ENCODE data around the gene RNASEH1. TPM values are rescaled to one million over a fixed set of nuclear protein-coding genes. Genes with fewer than 3 reads are reported as not detected.
A peak's percentile ranks its signal among the peaks of the same experiment; 100 is the strongest.

Gene RNASEH1
- total RNA-seq (2013; cell fraction: nucleolus; rRNA removed): 16.2 and 18.7 TPM in 2 replicates
- total RNA-seq (2014; rRNA removed) (27.9 and 30.2 TPM in 2 replicates), total RNA-seq (2014; rRNA removed; fragmentation: Illumina TruSeq; extraction: Trizol) (27.1 and 30.5 TPM in 2 replicates), total RNA-seq (2021) (30.5 and 34.9 TPM in 2 replicates), polyA plus RNA-seq (2011; rRNA removed) (18.1 and 18.2 TPM in 2 replicates), polyA plus RNA-seq (2014; fragmentation: Illumina TruSeq; extraction: Trizol) (15.3 and 24.0 TPM in 2 replicates), polyA plus RNA-seq (2014; fragmentation: Nextera tagmentation; extraction: Ambion mirVana) (10 to 100 TPM; 24.6 to 25.7 TPM), polyA plus RNA-seq (2014; rRNA removed) (28.5 and 32.8 TPM in 2 replicates), polyA plus RNA-seq (2016; fragmentation: Nextera tagmentation; extraction: Ambion mirVana) (10 to 100 TPM; 67.5 to 68.5 TPM), polyA minus RNA-seq (2011; rRNA and poly(A)+ RNA removed) (5.3 and 6.2 TPM in 2 replicates), Bru-seq, nascent RNA (percentile 90 among the genes with signal in this experiment), BruChase-seq, experiment 1, labeled RNA remaining after a 6-hour chase (percentile 80 among the genes with signal in this experiment), BruChase-seq, experiment 2, labeled RNA remaining after a 2-hour chase (percentile 82 among the genes with signal in this experiment)
- 15.5 TPM for polyA plus RNA-seq (2011; ENCODE audit: low read depth)
- 12.8 and 15.1 TPM in 2 replicates for polyA plus RNA-seq (2011; cell fraction: cytosol; rRNA removed)
- polyA plus RNA-seq (2011; cell fraction: nucleus; rRNA removed): 11.9 and 18.3 TPM in 2 replicates
- polyA plus RNA-seq (2012): 15.0 and 20.5 TPM in 2 replicates
- 4.8 and 6.2 TPM in 2 replicates for polyA minus RNA-seq (2011; cell fraction: cytosol; rRNA and poly(A)+ RNA removed)
- polyA minus RNA-seq (2011; cell fraction: nucleus; rRNA and poly(A)+ RNA removed): 6.5 and 11.4 TPM in 2 replicates
- long read RNA-seq, experiment 1, transcript RNASEH1-201 (8 exons, 1,887 nt): major isoform, 46 of 54 reads
- long read RNA-seq, experiment 1, partial matches to known transcripts: 2 of 54 reads
- long read RNA-seq, experiment 1, other reads (novel, unspliced or antisense): 5 of 54 reads
- long read RNA-seq, experiment 2, transcript RNASEH1-201 (8 exons, 1,887 nt): major isoform, 210 of 246 reads
- long read RNA-seq, experiment 2, partial matches to known transcripts: 22 of 246 reads
- long read RNA-seq, experiment 2, other reads (novel, unspliced or antisense): 14 of 246 reads

DNA sequence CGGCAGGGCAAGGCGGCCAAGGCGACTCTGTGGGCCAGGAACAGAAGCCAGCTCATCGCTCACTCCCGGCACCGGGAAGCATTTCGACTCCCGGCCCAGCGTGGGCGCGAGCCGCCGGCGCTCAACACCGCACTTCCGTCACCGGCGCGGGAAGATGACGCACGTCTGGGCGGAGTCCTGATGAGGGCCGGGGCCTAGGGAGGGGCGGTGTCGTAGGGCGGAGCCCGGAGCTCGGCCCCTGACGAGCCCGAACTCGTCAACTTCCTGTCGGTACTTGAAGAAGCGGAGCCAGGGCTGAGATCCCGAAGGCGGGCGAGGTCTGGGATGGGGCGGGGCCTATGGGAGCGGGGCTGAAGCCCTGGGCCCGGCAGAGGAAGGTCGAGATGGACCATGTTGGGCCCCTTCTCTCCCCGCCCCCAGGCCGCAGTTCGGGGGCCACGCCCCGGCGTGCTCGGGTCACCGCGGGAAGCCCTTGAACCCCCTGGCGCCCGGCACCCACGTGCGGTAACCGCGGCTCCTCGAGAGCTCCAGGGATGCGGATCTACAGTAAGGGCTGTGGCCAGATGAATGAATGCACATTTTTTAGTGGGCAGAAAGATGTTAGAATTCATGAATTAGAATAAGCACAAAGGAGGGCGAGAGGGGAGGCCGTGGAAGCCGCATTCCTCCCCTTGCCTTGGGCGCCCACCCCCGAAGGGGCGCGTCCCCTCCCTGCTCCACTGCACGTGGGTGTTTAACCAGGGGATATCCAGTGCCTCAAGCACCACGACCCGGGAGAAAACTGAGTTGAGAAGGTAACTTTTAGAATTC, at the start of gene RNASEH1:
Gene RNASEH1 (minus strand): TSS at position 129 of the 810 bp plus-strand sequence. CDS start 73 bp downstream, at position 56.
- Histone ChIP-seq H3K4me1 (ENCODE audit: control insufficient read depth, insufficient read depth, low read length) (peaks cover 10% of the 10 kb centered on the region), H3K27me3 (replicated peaks in 1 of 2; ENCODE audit: control insufficient read depth in 2 of 2, insufficient read depth in 2 of 2, low read length in 1 of 2) (no peaks in the 10 kb centered on the region), H3K27ac (ENCODE audit: control insufficient read depth, insufficient read depth) (peak within 1 kb of the TSS; percentile 78), H4K20me1 (ENCODE audit: control insufficient read depth, insufficient read depth) (no peaks in the 10 kb centered on the region), H3K4me3 (peak within 1 kb of the TSS; percentile 78), H3K79me2 (ENCODE audit: control insufficient read depth, insufficient read depth, low read length) (peaks cover 31% of the 10 kb centered on the region), H3K9ac (ENCODE audit: control insufficient read depth, insufficient read depth, low read length) (peak within 1 kb of the TSS; percentile 93), H3K36me3 (ENCODE audit: control insufficient read depth in 2 of 2, insufficient read depth in 2 of 2, low read length in 1 of 2) (peaks cover 2 to 18% of the 10 kb centered on the region in 2 experiments), H2AFZ (ENCODE audit: control insufficient read depth, low read depth, low read length) (peak within 1 kb of the TSS; percentile 61), H3K4me2 (ENCODE audit: control insufficient read depth, insufficient read depth) (peak within 1 kb of the TSS; percentile 92), H3K9me3 (replicated peaks; ENCODE audit: control insufficient read depth, insufficient read depth, low read length) (no peaks in the 10 kb centered on the region)
- FAIRE-seq (peak; percentile 95), DNase-seq (ENCODE audit: low read depth, low spot score) (peak; percentile 85), ATAC-seq (peak; percentile 95)
- CTCF ChIA-PET: interaction anchor here (0.9 to 1.9 kb wide), 5 partner anchors 12 to 178 kb away, joined by 3 to 11 read pairs (median 3); no protein-coding TSS in a partner anchor
- TSS peak; percentile 88 for BruUV-seq (replicated peaks)
- WGBS (ENCODE audit: insufficient coverage, insufficient replicate concordance, low lambda C conversion rate, missing lambda C conversion rate): under 1% methylated on average over 67 of the region's 67 CpGs
- POLR2A ChIA-PET: interaction anchor here (0.7 to 2.4 kb wide), 11 partner anchors 8 to 182 kb away, joined by 3 to 24 read pairs (median 5); partner anchors contain the start of genes ADI1 and RPS7
- in situ Hi-C loops (cut with MboI) (loop anchor here (5.0 kb wide), 1 partner anchor 94 kb away; no protein-coding TSS in a partner anchor), intact Hi-C loops (cut with micrococcal nuclease; ENCODE audit: unreplicated experiment) (loop anchor here (1.0 kb wide), 3 partner anchors 17 to 181 kb away; partner anchors contain the start of genes EIPR1 and RPS7)
- SMC1A ChIA-PET (ENCODE audit: uncharacterized antibody, unreplicated experiment): interaction anchor here (0.8 to 4.3 kb wide), 11 partner anchors 16 to 135 kb away, joined by 3 to 35 read pairs (median 4); partner anchors contain the start of gene RPS7
- RAD21 ChIA-PET (ENCODE audit: unreplicated experiment): interaction anchor here (0.6 to 2.0 kb wide), 11 partner anchors 12 to 136 kb away, joined by 3 to 14 read pairs (median 4); no protein-coding TSS in a partner anchor
- no peak for TF ChIP-seq FOS (IDR thresholded peaks at IDR 0.05; ENCODE audit: borderline replicate concordance, extremely low read depth, insufficient read length)
- TF ChIP-seq SIN3A (IDR thresholded peaks at IDR 0.05; ENCODE audit: low read depth, low read length): peak; percentile 87
- peak; percentile 64 for TF ChIP-seq E2F8 (IDR thresholded peaks at IDR 0.05; ENCODE audit: low read depth, partially characterized antibody)
- peak; percentile 21 to 36; a peak in 3 of 4 replicates for TF ChIP-seq IKZF2 (IDR thresholded peaks at IDR 0.05)
- TF ChIP-seq CREM (IDR thresholded peaks at IDR 0.05; ENCODE audit: low read depth): peak; percentile 99
- TF ChIP-seq RCOR1 (conservative IDR thresholded peaks at IDR 0.05; ENCODE audit: low read depth, low read length): no peak
- TF ChIP-seq MXI1 (IDR thresholded peaks at IDR 0.05; ENCODE audit: low read depth, low read length): peak; percentile 88
- TF ChIP-seq TARDBP (IDR thresholded peaks at IDR 0.05; ENCODE audit: borderline replicate concordance): no peak
- TF ChIP-seq MEF2A (IDR thresholded peaks at IDR 0.05; ENCODE audit: insufficient read depth, low read depth, low read length): 0 out of 2 replicates have a peak, but pooled peaks have one; percentile 2
- TF ChIP-seq DPF2 (IDR thresholded peaks at IDR 0.05): peak; percentile 55; the same call in 1 of the 2 replicates
- TF ChIP-seq ETV6 (conservative IDR thresholded peaks at IDR 0.05 in 1 of 2, IDR thresholded peaks at IDR 0.05 in 1 of 2; ENCODE audit: borderline replicate concordance in 1 of 2, low read depth in 1 of 2): peak in 1 of 2 experiments; percentile 16; a peak in 1 of 4 replicates
- TF ChIP-seq BCL11A (IDR thresholded peaks at IDR 0.05; ENCODE audit: low read depth, low read length): no peak
- TF ChIP-seq NFYA (IDR thresholded peaks at IDR 0.05; ENCODE audit: borderline replicate concordance, low read depth, low read length): no peak
